Measurements from ENCODE around the gene ABI3BP.

ABI3BP gene

DNA sequence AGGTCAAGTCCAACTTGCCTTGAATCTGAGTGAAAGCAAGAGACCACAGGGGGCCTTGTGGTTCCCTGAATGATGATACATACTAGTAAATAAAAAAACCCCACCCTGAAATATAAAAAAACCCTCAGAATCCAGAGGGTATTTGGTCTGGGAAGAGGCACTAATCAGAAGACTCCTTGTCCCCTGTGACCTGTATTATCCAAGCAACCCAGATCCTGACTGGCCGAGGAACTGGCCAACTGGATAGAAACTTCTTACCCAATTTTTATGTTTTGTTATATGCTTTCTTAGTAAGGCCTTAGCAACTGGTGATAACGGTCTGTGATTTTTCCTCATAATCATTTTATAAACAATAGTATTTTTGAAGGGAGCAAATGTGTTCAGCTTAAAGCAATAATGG, 17.5 kb downstream of the ABI3BP start:
- DNase-seq, result no peak
- Histone ChIP-seq H4K20me1 (ENCODE audit: insufficient read depth, low read length) (no peaks in the 10 kb centered on the region), H3K4me1 (ENCODE audit: low read length) (no peaks in the 10 kb centered on the region), H3F3A (ENCODE audit: insufficient read depth, low read length) (no peaks in the 10 kb centered on the region), H3K9me3 (replicated peaks; ENCODE audit: insufficient read depth, low read length) (no peaks in the 10 kb centered on the region), H3K36me3 (replicated peaks; ENCODE audit: insufficient read depth, low read length) (no peaks in the 10 kb centered on the region), H3K27ac (ENCODE audit: low read length) (no peak overlapping the region), H3K4me2 (ENCODE audit: low read depth, low read length) (no peak overlapping the region), H3K4me3 (ENCODE audit: low read length) (no peak overlapping the region), H3K27me3 (replicated peaks; ENCODE audit: insufficient read depth, low read length) (no peaks in the 10 kb centered on the region), H3K9me2 (replicated peaks; ENCODE audit: insufficient read depth, low read length) (no peaks in the 10 kb centered on the region), H3K9ac (ENCODE audit: low read length) (no peak overlapping the region), H2AFZ (ENCODE audit: low read length) (no peak overlapping the region), H3K79me2 (ENCODE audit: low read length) (no peaks in the 10 kb centered on the region)
- TF ChIP-seq EZH2 (optimal IDR thresholded peaks at IDR 0.05; ENCODE audit: low read depth, low read length), result no peak
- TF ChIP-seq, protein P1, sequence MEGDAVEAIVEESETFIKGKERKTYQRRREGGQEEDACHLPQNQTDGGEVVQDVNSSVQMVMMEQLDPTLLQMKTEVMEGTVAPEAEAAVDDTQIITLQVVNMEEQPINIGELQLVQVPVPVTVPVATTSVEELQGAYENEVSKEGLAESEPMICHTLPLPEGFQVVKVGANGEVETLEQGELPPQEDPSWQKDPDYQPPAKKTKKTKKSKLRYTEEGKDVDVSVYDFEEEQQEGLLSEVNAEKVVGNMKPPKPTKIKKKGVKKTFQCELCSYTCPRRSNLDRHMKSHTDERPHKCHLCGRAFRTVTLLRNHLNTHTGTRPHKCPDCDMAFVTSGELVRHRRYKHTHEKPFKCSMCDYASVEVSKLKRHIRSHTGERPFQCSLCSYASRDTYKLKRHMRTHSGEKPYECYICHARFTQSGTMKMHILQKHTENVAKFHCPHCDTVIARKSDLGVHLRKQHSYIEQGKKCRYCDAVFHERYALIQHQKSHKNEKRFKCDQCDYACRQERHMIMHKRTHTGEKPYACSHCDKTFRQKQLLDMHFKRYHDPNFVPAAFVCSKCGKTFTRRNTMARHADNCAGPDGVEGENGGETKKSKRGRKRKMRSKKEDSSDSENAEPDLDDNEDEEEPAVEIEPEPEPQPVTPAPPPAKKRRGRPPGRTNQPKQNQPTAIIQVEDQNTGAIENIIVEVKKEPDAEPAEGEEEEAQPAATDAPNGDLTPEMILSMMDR (IDR thresholded peaks at IDR 0.05; ENCODE audit: low read length), result no peak
- no peak for TF ChIP-seq EZH2phosphoT487 (IDR thresholded peaks at IDR 0.05; ENCODE audit: low read length)

DNA sequence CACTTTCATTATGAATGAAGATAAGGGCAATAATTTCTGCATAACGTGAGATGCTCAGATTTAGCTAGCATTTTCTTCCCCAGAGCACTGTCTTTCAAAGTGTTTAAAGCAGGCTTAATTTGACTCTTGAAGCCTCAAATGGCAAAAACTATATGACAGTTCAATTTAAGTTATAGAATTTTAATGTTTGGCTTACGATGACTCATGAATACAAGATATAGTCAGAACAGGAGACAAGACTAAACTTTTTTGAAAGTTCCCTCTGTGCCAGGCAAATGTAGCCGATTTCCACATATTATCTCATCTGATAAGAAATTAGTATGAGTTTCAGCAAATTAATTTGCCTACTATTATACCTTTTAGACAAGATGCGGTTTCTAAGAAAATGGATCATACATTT, 19.6 kb downstream of the ABI3BP start:
- no peak for DNase-seq

DNA sequence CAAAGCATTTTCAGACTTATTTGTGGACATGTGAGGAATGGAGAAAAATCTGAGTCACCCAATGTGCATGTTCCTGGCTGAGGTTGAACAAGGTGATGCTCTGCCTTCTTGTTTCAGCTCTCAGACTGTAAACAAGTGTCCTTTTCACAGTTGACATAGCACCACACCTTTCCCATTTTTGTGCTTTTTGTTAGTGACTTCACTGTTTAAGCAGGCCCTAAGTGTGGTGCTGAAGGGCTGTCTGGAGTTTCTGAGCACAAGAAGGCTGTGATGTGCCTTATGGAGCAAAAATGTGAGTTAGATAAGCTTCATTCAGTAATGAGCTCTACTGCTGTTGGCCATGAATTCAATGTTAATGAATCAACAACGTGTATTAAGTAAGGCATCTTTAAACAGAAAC, 20.4 kb downstream of the ABI3BP start:
- Histone ChIP-seq H3K4me3 (ENCODE audit: low read length) (no peak overlapping the region), H3K4me2 (ENCODE audit: low read depth, low read length) (no peak overlapping the region), H3K9me3 (replicated peaks; ENCODE audit: insufficient read depth, low read length) (no peaks in the 10 kb centered on the region), H3F3A (ENCODE audit: insufficient read depth, low read length) (no peaks in the 10 kb centered on the region), H3K27ac (ENCODE audit: low read length) (no peak overlapping the region), H2AFZ (ENCODE audit: low read length) (no peak overlapping the region), H3K79me2 (ENCODE audit: low read length) (no peaks in the 10 kb centered on the region), H3K9me2 (replicated peaks; ENCODE audit: insufficient read depth, low read length) (no peaks in the 10 kb centered on the region), H3K27me3 (replicated peaks; ENCODE audit: insufficient read depth, low read length) (no peaks in the 10 kb centered on the region), H4K20me1 (ENCODE audit: insufficient read depth, low read length) (no peaks in the 10 kb centered on the region), H3K36me3 (replicated peaks; ENCODE audit: insufficient read depth, low read length) (no peaks in the 10 kb centered on the region), H3K9ac (ENCODE audit: low read length) (no peak overlapping the region), H3K4me1 (ENCODE audit: low read length) (no peaks in the 10 kb centered on the region)
- TF ChIP-seq EZH2 (optimal IDR thresholded peaks at IDR 0.05; ENCODE audit: low read depth, low read length), result no peak
- no peak for TF ChIP-seq EZH2phosphoT487 (IDR thresholded peaks at IDR 0.05; ENCODE audit: low read length)
- TF ChIP-seq, protein P1 (IDR thresholded peaks at IDR 0.05; ENCODE audit: low read length), result no peak
- no peak for DNase-seq

More for the DNA sequence above, 19.6 kb downstream of the ABI3BP start:
- TF ChIP-seq EZH2 (optimal IDR thresholded peaks at IDR 0.05; ENCODE audit: low read depth, low read length) (no peak), EZH2phosphoT487 (IDR thresholded peaks at IDR 0.05; ENCODE audit: low read length) (no peak)
- TF ChIP-seq, protein P1 (IDR thresholded peaks at IDR 0.05; ENCODE audit: low read length), result no peak
- no peak overlapping the region for H3K4me2 ChIP-seq (ENCODE audit: low read depth, low read length)
- H3K27ac ChIP-seq (ENCODE audit: low read length), result no peak overlapping the region
- no peaks in the 10 kb centered on the region for H3K9me3 ChIP-seq (replicated peaks; ENCODE audit: insufficient read depth, low read length)
- H3K27me3 ChIP-seq (replicated peaks; ENCODE audit: insufficient read depth, low read length), result no peaks in the 10 kb centered on the region
- no peaks in the 10 kb centered on the region for H3K36me3 ChIP-seq (replicated peaks; ENCODE audit: insufficient read depth, low read length)
- no peaks in the 10 kb centered on the region for H3K79me2 ChIP-seq (ENCODE audit: low read length)
- H3F3A ChIP-seq (ENCODE audit: insufficient read depth, low read length), result no peaks in the 10 kb centered on the region
- H4K20me1 ChIP-seq (ENCODE audit: insufficient read depth, low read length), result no peaks in the 10 kb centered on the region
- no peak overlapping the region for H3K9ac ChIP-seq (ENCODE audit: low read length)
- H3K4me3 ChIP-seq (ENCODE audit: low read length), result no peak overlapping the region
- H3K4me1 ChIP-seq (ENCODE audit: low read length), result no peaks in the 10 kb centered on the region
- no peaks in the 10 kb centered on the region for H3K9me2 ChIP-seq (replicated peaks; ENCODE audit: insufficient read depth, low read length)
- H2AFZ ChIP-seq (ENCODE audit: low read length), result no peak overlapping the region

All from MM.1S (cell line).